Neutrophil (primary cell): Measurements from ENCODE around the gene CHL1.

Source experiments
- H3K27ac ChIP-seq: fragments of 200-600 bp; sonication (generic); 2 replicates; pipeline ENCODE4 v1.5.1; 2016; ENCODE audit warnings: mild to moderate bottlenecking, moderate library complexity
- H3K27me3 ChIP-seq: fragments of 200-600 bp; sonication (generic); 2 replicates; pipeline ENCODE4 v1.6.0; 2016; ENCODE audit warnings: mild to moderate bottlenecking
- H3K36me3 ChIP-seq: fragments of 200-600 bp; sonication (generic); 2 replicates; pipeline ENCODE4 v1.5.1; 2017
- H3K4me1 ChIP-seq, 2 experiments: fragments of 200-600 bp in 1 of 2; sonication (generic) in 1 of 2; 1 replicate in 1 of 2; 2 replicates in 1 of 2; pipeline versions ENCODE4 v1.5.1 to v1.6.1; 2013 to 2016; ENCODE audit warnings: low read depth in 1 of 2, low read length in 1 of 2, mild to moderate bottlenecking in 1 of 2, moderate library complexity in 1 of 2; ENCODE audit not compliant: control insufficient read depth in 1 of 2, insufficient read depth in 1 of 2
- H3K4me3 ChIP-seq, 2 experiments: fragments of 200-600 bp in 1 of 2; sonication (generic) in 1 of 2; 1 replicate in 1 of 2; 2 replicates in 1 of 2; pipeline ENCODE4 v1.5.1; 2013 to 2016; ENCODE audit warnings: low read depth in 1 of 2, low read length in 1 of 2, mild to moderate bottlenecking in 1 of 2, moderate library complexity in 1 of 2
- H3K9me3 ChIP-seq: fragments of 200-600 bp; sonication (generic); 2 replicates; pipeline ENCODE4 v1.5.1; 2016
- CTCF ChIP-seq: fragments of 200-600 bp; sonication (generic); IDR thresholded peaks from 2 replicates; pipeline ENCODE4 v1.5.1; 2016; ENCODE audit warnings: antibody characterized with exemption

Gene CHL1

GRCh38 chr3:196311-197148 is at the start of gene CHL1:
TSS of gene CHL1 (plus strand) at chr3:196763. CDS start at chr3:319777, 123,014 bp downstream.
- peaks cover 65% of the 10 kb centered on the region for H3K27me3 ChIP-seq

GRCh38 chr3:151614-152189 is 44.9 kb upstream of the CHL1 start:
- no peak overlapping the region for H3K4me3 ChIP-seq
- H3K4me1 ChIP-seq = no peaks in the 10 kb centered on the region
- no peak for TF ChIP-seq CTCF
- no peaks in the 10 kb centered on the region for H3K27me3 ChIP-seq
- H3K27ac ChIP-seq = no peak overlapping the region
- H3K36me3 ChIP-seq = no peaks in the 10 kb centered on the region
- H3K9me3 ChIP-seq = no peaks in the 10 kb centered on the region

More at GRCh38 chr3:196311-197148, at the start of gene CHL1:
- Histone ChIP-seq H3K4me3 (no peak within 1 kb of the TSS), H3K9me3 (no peaks in the 10 kb centered on the region), H3K4me1 (no peaks in the 10 kb centered on the region), H3K27ac (no peak within 1 kb of the TSS), H3K36me3 (no peaks in the 10 kb centered on the region)
- TF ChIP-seq CTCF = no peak

- Histone ChIP-seq H3K4me3 (no peak overlapping the region), H3K27me3 (no peaks in the 10 kb centered on the region), H3K27ac (no peak overlapping the region), H3K36me3 (no peaks in the 10 kb centered on the region), H3K9me3 (no peaks in the 10 kb centered on the region), H3K4me1 (no peaks in the 10 kb centered on the region)
- no peak for TF ChIP-seq CTCF
Observed at GRCh38 chr3:159974-160373, 36.6 kb upstream of the CHL1 start.

GRCh38 chr3:166071-166470 is 30.5 kb upstream of the CHL1 start:
- Histone ChIP-seq H3K4me3 (no peak overlapping the region), H3K27me3 (no peaks in the 10 kb centered on the region), H3K9me3 (no peaks in the 10 kb centered on the region), H3K27ac (no peak overlapping the region), H3K4me1 (no peaks in the 10 kb centered on the region), H3K36me3 (no peaks in the 10 kb centered on the region)
- TF ChIP-seq CTCF = no peak

- no peaks in the 10 kb centered on the region for H3K27me3 ChIP-seq
- no peaks in the 10 kb centered on the region for H3K9me3 ChIP-seq
- no peak overlapping the region for H3K4me3 ChIP-seq
- no peaks in the 10 kb centered on the region for H3K4me1 ChIP-seq
- no peaks in the 10 kb centered on the region for H3K36me3 ChIP-seq
- H3K27ac ChIP-seq = no peak overlapping the region
- TF ChIP-seq CTCF = no peak
Observed at GRCh38 chr3:166799-167198, 29.8 kb upstream of the CHL1 start.
